A549 (cell line): ENCODE measurements around the gene FAM13A. TPM values are rescaled to one million over a fixed set of nuclear protein-coding genes. Genes with fewer than 3 reads are reported as not detected.

ENCODE experiments used
- ATAC-seq, 2 experiments: fragments of 200-7000 bp in 1 of 2; fragments of >200 bp in 1 of 2; cut with Nextera tagmentation in 1 of 2; cut with Tn5 transposase in 1 of 2; 3 replicates each; pipeline versions ENCODE4 v1.8.0 to v1.9.1; 2018 to 2020; ENCODE audit warnings: mild to moderate bottlenecking in 1 of 2, moderate library complexity in 1 of 2
- CTCF ChIA-PET: fragments of 300-600 bp; sonication (Branson Sonifier 250); formaldehyde crosslinking; extraction: SDS; loops from one replicate; lab custom pipeline; 2021; ENCODE audit warnings: antibody characterized with exemption, inconsistent platforms; lab: Yijun Ruan, JAX
- POLR2A ChIA-PET: fragments of 350-600 bp; formaldehyde crosslinking; extraction: SDS; loops from one replicate; lab custom pipeline; 2021; ENCODE audit warnings: antibody characterized with exemption, inconsistent platforms; lab: Yijun Ruan, JAX
- DNase-seq, 2 experiments: peaks; one replicate each; pipeline versions ENCODE4 v3.0.0 to v3.0.0-alpha.2; 2011 to 2016; ENCODE audit warnings: low read depth in 1 of 2, low spot score in 1 of 2
- FAIRE-seq: peaks from 2 replicates; lab custom pipeline; 2011; peaks lifted over from hg19 to GRCh38; lab: Jason Lieb, UNC
- H3K27ac ChIP-seq, 2 experiments: fragments of >200 bp; sonication (Bioruptor Twin); formaldehyde crosslinking; 3 replicates each; pipeline ENCODE4 v1.5.1; 2016 to 2017
- H3K4me1 ChIP-seq: fragments of >200 bp; sonication (Bioruptor Twin); formaldehyde crosslinking; 3 replicates; pipeline ENCODE4 v1.6.1; 2016
- H3K4me2 ChIP-seq: fragments of >200 bp; sonication (Bioruptor Twin); formaldehyde crosslinking; 3 replicates; pipeline ENCODE4 v1.6.1; 2016
- H3K4me3 ChIP-seq: fragments of >200 bp; sonication (Bioruptor Twin); formaldehyde crosslinking; 3 replicates; pipeline ENCODE4 v1.5.1; 2016
- H3K9me3 ChIP-seq: fragments of >200 bp; sonication (Bioruptor Twin); formaldehyde crosslinking; 3 replicates; pipeline ENCODE4 v1.6.1; 2016
- BCL3 ChIP-seq: fragments of >200 bp; sonication (Bioruptor Twin); formaldehyde crosslinking; IDR thresholded peaks from 3 replicates; pipeline ENCODE4 v1.6.1; 2016
- BHLHE40 ChIP-seq: IDR thresholded peaks from 2 replicates; pipeline ENCODE4 v1.6.1; 2012; ENCODE audit warnings: low read depth, low read length, inconsistent platforms
- CHD4 ChIP-seq: fragments of 200-600 bp; sonication (generic); IDR thresholded peaks from 2 replicates; pipeline ENCODE4 v1.6.1; 2016; ENCODE audit warnings: antibody characterized with exemption, mild to moderate bottlenecking, borderline replicate concordance
- EHF ChIP-seq: fragments of 250-450 bp; sonication (Bioruptor Pico); IDR thresholded peaks from 2 replicates; pipeline ENCODE4 v1.5.0; 2020; ENCODE audit warnings: mild to moderate bottlenecking
- ELK1 ChIP-seq: fragments of 150-350 bp; IDR thresholded peaks from 2 replicates; pipeline ENCODE4 v1.6.1; 2014; ENCODE audit warnings: low read depth, mild to moderate bottlenecking, low read length
- ESRRA ChIP-seq: fragments of 150-350 bp; IDR thresholded peaks from 2 replicates; pipeline ENCODE4 v1.6.1; 2014; ENCODE audit warnings: mild to moderate bottlenecking, low read length, borderline replicate concordance
- FOXS1 ChIP-seq: fragments of 250-450 bp; sonication (Bioruptor Pico); IDR thresholded peaks from 2 replicates; pipeline ENCODE4 v1.5.0; 2020; ENCODE audit warnings: mild to moderate bottlenecking, moderate library complexity
- HEYL ChIP-seq: fragments of 250-450 bp; sonication (Bioruptor Pico); IDR thresholded peaks from 2 replicates; pipeline ENCODE4 v1.8.0; 2021; ENCODE audit warnings: mild to moderate bottlenecking, moderate library complexity
- HOXB13 ChIP-seq: fragments of 250-450 bp; sonication (Bioruptor Pico); IDR thresholded peaks from 2 replicates; pipeline ENCODE4 v1.5.0; 2020; ENCODE audit warnings: low read depth, mild to moderate bottlenecking, moderate library complexity
- KDM5A ChIP-seq: fragments of 200-600 bp; sonication (generic); IDR thresholded peaks from 2 replicates; pipeline ENCODE4 v1.6.1; 2016; ENCODE audit warnings: antibody characterized with exemption, mild to moderate bottlenecking
- MAFK ChIP-seq: fragments of 450-650 bp; IDR thresholded peaks from 2 replicates; pipeline ENCODE4 v1.6.1; 2014; ENCODE audit not compliant: partially characterized antibody
- NR3C1 ChIP-seq: fragments of >200 bp; sonication (Bioruptor Twin); formaldehyde crosslinking; IDR thresholded peaks from 3 replicates; pipeline ENCODE4 v1.6.1; 2017
- RCOR1 ChIP-seq: fragments of 150-350 bp; IDR thresholded peaks from 2 replicates; pipeline ENCODE4 v1.6.1; 2014; ENCODE audit warnings: antibody characterized with exemption, low read length, low read depth
- REST ChIP-seq: fragments of 200-600 bp; sonication (generic); IDR thresholded peaks from 2 replicates; pipeline ENCODE4 v1.6.1; 2016; ENCODE audit warnings: antibody characterized with exemption, mild to moderate bottlenecking, moderate library complexity
- TFCP2L1 ChIP-seq: fragments of 250-450 bp; sonication (Bioruptor Pico); IDR thresholded peaks from 2 replicates; pipeline ENCODE4 v1.5.0; 2021; ENCODE audit warnings: mild to moderate bottlenecking
- TP53 ChIP-seq: fragments of 250-450 bp; sonication (Bioruptor Pico); IDR thresholded peaks from 2 replicates; pipeline ENCODE4 v1.5.0; 2021; ENCODE audit warnings: mild to moderate bottlenecking, moderate library complexity
- USF2 ChIP-seq: fragments of 450-650 bp; IDR thresholded peaks from 2 replicates; pipeline ENCODE4 v1.6.1; 2014; ENCODE audit warnings: antibody characterized with exemption
- ZSCAN20 ChIP-seq: fragments of 250-450 bp; sonication (Bioruptor Pico); IDR thresholded peaks from 2 replicates; pipeline ENCODE4 v1.8.0; 2022; ENCODE audit warnings: mild to moderate bottlenecking, moderate library complexity
- WGBS: methylation state at CpG from one replicate; pipeline ENCODE4 v1.1.6; 2017; ENCODE audit errors: missing lambda C conversion rate; 5-methylcytosine and 5-hydroxymethylcytosine counted together
- polyA plus RNA-seq, 4 experiments: library from polyadenylated mRNA; depleted of rRNA in 3 of 4; stranded (reverse); fragments of >200 nt; fragmentation: RNase III in 1 of 4; extraction: RNeasy Plus Mini Kit Qiagen cat#74134 plus additional on column Dnase treatment in 1 of 4; gene quantifications; 2 replicates in 3 of 4; 3 replicates in 1 of 4; pipeline ENCODE4 v1.2.3, GENCODE V29; 2011 to 2017

The FAM13A gene
- polyA plus RNA-seq, 2 of the 4 experiments (the other 2 are of a cell fraction) = 6.5 to 22.0 TPM

- Histone ChIP-seq H3K4me3 (no peak overlapping the region), H3K27ac (no peak overlapping the region)
- WGBS = 70% methylated on average over 6 of the region's 6 CpGs
- POLR2A ChIA-PET = no interaction called here
- TF ChIP-seq ESRRA = no peak
- TF ChIP-seq, all 56 proteins: peak for 0
- DNase-seq (no peak), FAIRE-seq (no peak), ATAC-seq (no peak)
- H3K9me3 ChIP-seq = no peaks in the 10 kb centered on the region
- H3K4me2 ChIP-seq = no peak overlapping the region
- CTCF ChIA-PET = no interaction called here
- peaks cover 43% of the 10 kb centered on the region for H3K4me1 ChIP-seq
Observed at GRCh38 chr4:88763075-88763474, 293.9 kb downstream of the FAM13A start.

GRCh38 chr4:88761861-88762523, 295.0 kb downstream of the FAM13A start:
- Histone ChIP-seq H3K4me3 (no peak overlapping the region), H3K4me1 (peaks cover 53% of the 10 kb centered on the region), H3K27ac (no peak overlapping the region), H3K9me3 (no peaks in the 10 kb centered on the region), H3K4me2 (no peak overlapping the region)
- TF ChIP-seq TFCP2L1 (CRISPR knock-in tag) = no peak
- no peak for TF ChIP-seq HEYL
- TF ChIP-seq CHD4 = no peak
- TF ChIP-seq FOXS1 (CRISPR knock-in tag) = no peak
- TF ChIP-seq KDM5A = no peak
- TF ChIP-seq RCOR1 = no peak
- no peak for TF ChIP-seq MAFK
- TF ChIP-seq USF2 = no peak
- no peak for TF ChIP-seq EHF (CRISPR knock-in tag)
- TF ChIP-seq BCL3 = no peak
- TF ChIP-seq BHLHE40 = no peak
- FAIRE-seq (no peak), DNase-seq (no peak), ATAC-seq (no peak)
- ChIA-PET CTCF (no interaction called here), POLR2A (no interaction called here)
- WGBS = 88% methylated on average over 2 of the region's 2 CpGs

- ATAC-seq (no peak), FAIRE-seq (no peak), DNase-seq (no peak)
- Histone ChIP-seq H3K4me1 (peaks cover 54% of the 10 kb centered on the region), H3K27ac (no peak overlapping the region), H3K9me3 (no peaks in the 10 kb centered on the region), H3K4me3 (no peak overlapping the region), H3K4me2 (no peak overlapping the region)
- POLR2A ChIA-PET = no interaction called here
- WGBS = 89% methylated on average over 3 of the region's 3 CpGs
- CTCF ChIA-PET = no interaction called here
- TF ChIP-seq CHD4 (no peak), ZSCAN20 (CRISPR knock-in tag) (no peak), HOXB13 (CRISPR knock-in tag) (no peak), TP53 (CRISPR knock-in tag) (no peak), ELK1 (no peak), NR3C1 (no peak), REST (no peak)
Observed at GRCh38 chr4:88761342-88761741, 295.6 kb downstream of the FAM13A start.
